ENCODE data around the gene ARMH2. TPM values are rescaled to one million over a fixed set of nuclear protein-coding genes. Genes with fewer than 3 reads are reported as not detected.
"Not testable (repeated sequence)": the region's sequence is repeated elsewhere in the genome, so short reads cannot be mapped to it uniquely, and the experiment has no call there.

The ARMH2 gene
- total RNA-seq, 3 donors from 2014 or later (not counting 1 experiment from before 2014, with no cell fraction given): 0.68 to 3.0 (median 1.2) TPM

GRCh38 chr6:24753545-24753944 is 45.2 kb downstream of the ARMH2 start:
- no peak overlapping the region for H3K27ac Mint-ChIP-seq
- ATAC-seq: no peak
- intact Hi-C loops (cut with micrococcal nuclease): no loop called here
- 80% methylated on average over 1 of the region's 2 CpGs for WGBS (ENCODE audit: insufficient coverage)
- TF ChIP-seq CTCF (IDR thresholded peaks at IDR 0.05): no peak
- Histone ChIP-seq H3K4me1 (ENCODE audit: control insufficient read depth, insufficient read depth, low read length) (peaks cover 3% of the 10 kb centered on the region), H3K27ac (ENCODE audit: low read length) (no peak overlapping the region), H3K9me3 (ENCODE audit: control insufficient read depth, insufficient read depth, low read length) (no peaks in the 10 kb centered on the region), H3K4me3 (ENCODE audit: low read length) (no peak overlapping the region), H3K36me3 (ENCODE audit: control insufficient read depth, insufficient read depth, low read length) (no peaks in the 10 kb centered on the region), H3K27me3 (ENCODE audit: control insufficient read depth, insufficient read depth, low read length) (no peaks in the 10 kb centered on the region)
- no peaks in the 10 kb centered on the region for H3K36me3 Mint-ChIP-seq
- no peaks in the 10 kb centered on the region for H3K9me3 Mint-ChIP-seq
- DNase-seq: no peak
- H3K4me3 Mint-ChIP-seq: no peak overlapping the region
- no peaks in the 10 kb centered on the region for H3K4me1 Mint-ChIP-seq
- peaks cover 11 to 32% of the 10 kb centered on the region in 2 donors for H3K27me3 Mint-ChIP-seq (ENCODE audit: low read depth in 2 of 2)

GRCh38 chr6:24752917-24753492 is 45.7 kb downstream of the ARMH2 start:
- Mint-ChIP-seq H3K9me3 (no peaks in the 10 kb centered on the region), H3K27me3 (ENCODE audit: low read depth in 2 of 2) (peaks cover 11 to 32% of the 10 kb centered on the region in 2 donors), H3K27ac (no peak overlapping the region), H3K4me1 (no peaks in the 10 kb centered on the region), H3K36me3 (no peaks in the 10 kb centered on the region), H3K4me3 (no peak overlapping the region)
- Histone ChIP-seq H3K9me3 (ENCODE audit: control insufficient read depth, insufficient read depth, low read length) (no peaks in the 10 kb centered on the region), H3K27ac (ENCODE audit: low read length) (no peak overlapping the region), H3K4me1 (ENCODE audit: control insufficient read depth, insufficient read depth, low read length) (peaks cover 3% of the 10 kb centered on the region), H3K36me3 (ENCODE audit: control insufficient read depth, insufficient read depth, low read length) (no peaks in the 10 kb centered on the region), H3K27me3 (ENCODE audit: control insufficient read depth, insufficient read depth, low read length) (no peaks in the 10 kb centered on the region), H3K4me3 (ENCODE audit: low read length) (no peak overlapping the region)
- no peak for TF ChIP-seq CTCF (IDR thresholded peaks at IDR 0.05)
- WGBS (ENCODE audit: insufficient coverage): 100% methylated on average over 1 of the region's 1 CpG
- intact Hi-C loops (cut with micrococcal nuclease): no loop called here
- ATAC-seq: no peak
- no peak for DNase-seq

- peaks cover 11 to 32% of the 10 kb centered on the region in 2 donors for H3K27me3 Mint-ChIP-seq (ENCODE audit: low read depth in 2 of 2)
- no peak overlapping the region for H3K4me3 Mint-ChIP-seq
- 54% methylated on average over 2 of the region's 2 CpGs for WGBS (ENCODE audit: insufficient coverage)
- Histone ChIP-seq H3K4me1 (ENCODE audit: control insufficient read depth, insufficient read depth, low read length) (peaks cover 3% of the 10 kb centered on the region), H3K4me3 (ENCODE audit: low read length) (no peak overlapping the region), H3K9me3 (ENCODE audit: control insufficient read depth, insufficient read depth, low read length) (no peaks in the 10 kb centered on the region), H3K27ac (ENCODE audit: low read length) (no peak overlapping the region), H3K36me3 (ENCODE audit: control insufficient read depth, insufficient read depth, low read length) (no peaks in the 10 kb centered on the region), H3K27me3 (ENCODE audit: control insufficient read depth, insufficient read depth, low read length) (no peaks in the 10 kb centered on the region)
- H3K4me1 Mint-ChIP-seq: no peaks in the 10 kb centered on the region
- H3K9me3 Mint-ChIP-seq: no peaks in the 10 kb centered on the region
- H3K36me3 Mint-ChIP-seq: no peaks in the 10 kb centered on the region
- no peak overlapping the region for H3K27ac Mint-ChIP-seq
- DNase-seq: no peak
- no peak for ATAC-seq
- intact Hi-C loops (cut with micrococcal nuclease): no loop called here
- no peak for TF ChIP-seq CTCF (IDR thresholded peaks at IDR 0.05)
Measured at GRCh38 chr6:24752503-24752902, 46.2 kb downstream of the ARMH2 start.

GRCh38 chr6:24750878-24751277 is 47.8 kb downstream of the ARMH2 start:
- WGBS (ENCODE audit: insufficient coverage): 94% methylated on average over 3 of the region's 3 CpGs
- H3K4me1 Mint-ChIP-seq; H3K4me1 ChIP-seq (ENCODE audit: control insufficient read depth, insufficient read depth, low read length); H3K27ac ChIP-seq (ENCODE audit: low read length); H3K27me3 ChIP-seq (ENCODE audit: control insufficient read depth, insufficient read depth, low read length); H3K36me3 ChIP-seq (ENCODE audit: control insufficient read depth, insufficient read depth, low read length); H3K4me3 ChIP-seq (ENCODE audit: low read length); H3K36me3 Mint-ChIP-seq; intact Hi-C loops (cut with micrococcal nuclease); ATAC-seq; H3K4me3 Mint-ChIP-seq; H3K9me3 ChIP-seq (ENCODE audit: control insufficient read depth, insufficient read depth, low read length); DNase-seq; H3K27ac Mint-ChIP-seq; H3K9me3 Mint-ChIP-seq: not testable (repeated sequence)
- H3K27me3 Mint-ChIP-seq (ENCODE audit: low read depth in 2 of 2): peaks cover 11 to 32% of the 10 kb centered on the region in 2 donors
